Natural killer cell (primary cell): Measurements from ENCODE around the gene PRDM11. TPM values are rescaled to one million over a fixed set of nuclear protein-coding genes. Genes with fewer than 3 reads are reported as not detected.

Experiments
- ATAC-seq, 3 donors: fragments of 150-1000 bp in 2 of 3; fragments of 200-7000 bp in 1 of 3; cut with Tn5 transposase; 1 replicate in 1 of 3; 2 replicates in 2 of 3; pipeline ENCODE4 v1.10.0; 2021; ENCODE audit warnings: mild to moderate bottlenecking in 2 of 3, moderate library complexity in 2 of 3
- DNase-seq, 2 donors: peaks; one replicate each; pipeline versions ENCODE4 v3.0.0 to v3.0.0-alpha.2; 2013 to 2021; ENCODE audit warnings: mixed read lengths in 1 of 2
- H3K27ac ChIP-seq: one replicate; pipeline ENCODE4 v1.5.1; 2013; ENCODE audit warnings: mild to moderate bottlenecking, low read length
- H3K27me3 ChIP-seq: one replicate; pipeline ENCODE4 v1.6.1; 2013; ENCODE audit warnings: low read length; ENCODE audit not compliant: control insufficient read depth, insufficient read depth
- H3K36me3 ChIP-seq: one replicate; pipeline ENCODE4 v1.6.1; 2013; ENCODE audit warnings: low read length; ENCODE audit not compliant: control insufficient read depth, insufficient read depth
- H3K4me1 ChIP-seq: one replicate; pipeline ENCODE4 v1.6.1; 2013; ENCODE audit warnings: low read length; ENCODE audit not compliant: control insufficient read depth, insufficient read depth
- H3K4me3 ChIP-seq: one replicate; pipeline ENCODE4 v1.5.1; 2013; ENCODE audit warnings: low read length
- H3K9me3 ChIP-seq: one replicate; pipeline ENCODE4 v1.6.1; 2013; ENCODE audit warnings: low read length; ENCODE audit not compliant: control insufficient read depth, insufficient read depth
- H3K27ac Mint-ChIP-seq, 2 donors: one replicate each; pipeline ENCODE4 v1.8.0; 2022; ENCODE audit warnings: mild to moderate bottlenecking in 2 of 2, mixed read lengths in 2 of 2, moderate library complexity in 1 of 2
- H3K27me3 Mint-ChIP-seq, 2 donors: one replicate each; pipeline ENCODE4 v1.8.0; 2022; ENCODE audit warnings: low read depth in 2 of 2, mixed read lengths in 2 of 2
- H3K36me3 Mint-ChIP-seq: one replicate; pipeline ENCODE4 v1.8.0; 2022; ENCODE audit warnings: mixed read lengths
- H3K4me1 Mint-ChIP-seq, 2 donors: one replicate each; pipeline ENCODE4 v1.8.0; 2022; ENCODE audit warnings: mixed read lengths in 2 of 2
- H3K4me3 Mint-ChIP-seq: one replicate; pipeline ENCODE4 v1.8.0; 2022; ENCODE audit warnings: mild to moderate bottlenecking, moderate library complexity, mixed read lengths
- H3K9me3 Mint-ChIP-seq, 2 donors: one replicate each; pipeline ENCODE4 v1.8.0; 2022; ENCODE audit warnings: mixed read lengths in 2 of 2
- WGBS: methylation state at CpG from one replicate; pipeline ENCODE4 v1.1.7; 2013; ENCODE audit warnings: missing lambda C conversion rate; ENCODE audit not compliant: insufficient coverage; 5-methylcytosine and 5-hydroxymethylcytosine counted together
- intact Hi-C: fragments of 100-400 bp; cut with micrococcal nuclease; formaldehyde crosslinking; loops from one replicate; pipeline ENCODE4 v1.14.2; 2022
- total RNA-seq, 4 donors: library from RNA; stranded (reverse); fragments of 120-200 nt in 1 of 4; gene quantifications; one replicate each; pipeline versions ENCODE4 v1.2.3 to v1.2.4, GENCODE V29; 2013 to 2022
- TF ChIP-seq, protein P1 (sequence below): fragments of 200-600 bp; IDR thresholded peaks from one replicate; pipeline ENCODE4 v1.8.0; 2022; ENCODE audit warnings: antibody characterized with exemption

The PRDM11 gene
- total RNA-seq, 3 donors from 2014 or later (not counting 1 experiment from before 2014, with no cell fraction given) = 10.3 to 14.7 (median 13.7) TPM

DNA sequence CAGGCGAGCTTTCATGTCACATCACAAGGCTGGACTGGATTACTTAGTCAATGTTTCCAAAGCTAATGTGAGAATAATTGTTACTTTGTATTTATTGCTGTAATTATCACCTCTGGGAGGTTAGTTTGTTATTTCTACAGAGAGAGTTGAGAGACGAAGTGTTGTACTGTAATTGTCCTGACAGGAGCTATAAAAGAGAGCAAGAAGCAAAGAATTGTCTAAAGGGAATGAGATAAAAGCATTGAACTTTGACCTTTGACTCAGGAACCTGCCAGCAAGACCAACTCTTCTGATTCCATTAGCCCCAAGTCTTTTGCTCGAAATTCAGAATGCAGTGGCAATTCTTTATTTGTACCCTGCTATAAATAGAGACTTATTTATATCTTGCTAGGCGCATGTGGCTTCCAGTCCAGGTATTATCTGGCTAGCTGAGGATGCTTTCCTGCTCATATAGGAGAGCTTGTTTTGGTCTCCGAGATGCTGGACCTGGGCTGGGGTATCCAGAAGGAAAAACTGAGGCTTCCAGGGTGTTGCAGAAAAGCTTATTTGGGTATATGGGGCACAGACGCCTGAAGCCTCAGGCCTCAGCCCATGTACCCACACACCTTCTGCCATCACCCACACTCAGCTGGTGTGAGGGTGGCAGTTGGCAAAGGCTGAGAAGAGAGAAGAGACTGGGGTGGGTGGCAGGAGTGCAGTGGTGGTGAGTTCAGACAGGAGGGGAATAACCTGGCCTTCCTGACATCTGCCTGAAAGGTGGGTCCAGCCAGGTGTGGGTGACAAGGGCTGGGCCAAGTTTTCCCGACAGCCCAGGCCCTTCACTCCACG is 99.0 kb downstream of the PRDM11 start:
- no peak overlapping the region for H3K4me3 Mint-ChIP-seq
- Histone ChIP-seq H3K27ac (no peak overlapping the region), H3K27me3 (no peaks in the 10 kb centered on the region), H3K9me3 (no peaks in the 10 kb centered on the region), H3K4me1 (no peaks in the 10 kb centered on the region), H3K36me3 (no peaks in the 10 kb centered on the region), H3K4me3 (no peak overlapping the region)
- H3K27me3 Mint-ChIP-seq = peaks cover 0 to 9% of the 10 kb centered on the region in 2 donors
- TF ChIP-seq, protein P1, sequence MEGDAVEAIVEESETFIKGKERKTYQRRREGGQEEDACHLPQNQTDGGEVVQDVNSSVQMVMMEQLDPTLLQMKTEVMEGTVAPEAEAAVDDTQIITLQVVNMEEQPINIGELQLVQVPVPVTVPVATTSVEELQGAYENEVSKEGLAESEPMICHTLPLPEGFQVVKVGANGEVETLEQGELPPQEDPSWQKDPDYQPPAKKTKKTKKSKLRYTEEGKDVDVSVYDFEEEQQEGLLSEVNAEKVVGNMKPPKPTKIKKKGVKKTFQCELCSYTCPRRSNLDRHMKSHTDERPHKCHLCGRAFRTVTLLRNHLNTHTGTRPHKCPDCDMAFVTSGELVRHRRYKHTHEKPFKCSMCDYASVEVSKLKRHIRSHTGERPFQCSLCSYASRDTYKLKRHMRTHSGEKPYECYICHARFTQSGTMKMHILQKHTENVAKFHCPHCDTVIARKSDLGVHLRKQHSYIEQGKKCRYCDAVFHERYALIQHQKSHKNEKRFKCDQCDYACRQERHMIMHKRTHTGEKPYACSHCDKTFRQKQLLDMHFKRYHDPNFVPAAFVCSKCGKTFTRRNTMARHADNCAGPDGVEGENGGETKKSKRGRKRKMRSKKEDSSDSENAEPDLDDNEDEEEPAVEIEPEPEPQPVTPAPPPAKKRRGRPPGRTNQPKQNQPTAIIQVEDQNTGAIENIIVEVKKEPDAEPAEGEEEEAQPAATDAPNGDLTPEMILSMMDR = no peak
- intact Hi-C loops = no loop called here
- ATAC-seq (no peak), DNase-seq (no peak)
- no peak overlapping the region for H3K27ac Mint-ChIP-seq
- WGBS = 79% methylated on average over 7 of the region's 8 CpGs
- no peaks in the 10 kb centered on the region for H3K9me3 Mint-ChIP-seq
- H3K36me3 Mint-ChIP-seq = no peaks in the 10 kb centered on the region
- no peaks in the 10 kb centered on the region for H3K4me1 Mint-ChIP-seq

DNA sequence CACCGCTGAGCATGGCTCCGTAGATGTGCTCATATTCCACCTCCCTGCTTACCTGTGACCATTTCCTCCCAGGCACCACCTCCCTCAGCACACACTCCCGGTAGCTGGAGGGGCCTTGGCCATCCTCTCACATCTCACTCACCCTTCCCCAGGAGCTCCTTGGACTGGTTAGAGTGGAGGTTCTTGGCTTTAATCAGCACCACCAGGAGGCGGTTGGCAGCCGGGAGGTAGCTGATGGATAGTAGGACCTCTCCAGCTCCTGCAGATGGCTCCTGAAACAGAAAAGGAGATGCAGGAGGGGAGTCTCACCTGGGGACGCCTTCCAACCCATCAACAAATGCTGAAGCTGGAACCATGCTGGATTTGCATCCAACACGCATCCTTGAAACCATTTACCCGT is 99.8 kb downstream of the PRDM11 start:
- H3K36me3 ChIP-seq = no peaks in the 10 kb centered on the region
- H3K27ac ChIP-seq = no peak overlapping the region
- H3K4me1 ChIP-seq = no peaks in the 10 kb centered on the region
- no peaks in the 10 kb centered on the region for H3K9me3 ChIP-seq
- no peak for DNase-seq
- H3K27me3 Mint-ChIP-seq = peaks cover 0 to 10% of the 10 kb centered on the region in 2 donors
- intact Hi-C loops = no loop called here
- no peaks in the 10 kb centered on the region for H3K4me1 Mint-ChIP-seq
- H3K4me3 ChIP-seq = no peak overlapping the region
- H3K9me3 Mint-ChIP-seq = no peaks in the 10 kb centered on the region
- H3K27me3 ChIP-seq = no peaks in the 10 kb centered on the region
- H3K36me3 Mint-ChIP-seq = no peaks in the 10 kb centered on the region
- WGBS = 90% methylated on average over 7 of the region's 8 CpGs
- no peak for ATAC-seq
- TF ChIP-seq, protein P1 = no peak
- H3K4me3 Mint-ChIP-seq = no peak overlapping the region
- no peak overlapping the region for H3K27ac Mint-ChIP-seq

DNA sequence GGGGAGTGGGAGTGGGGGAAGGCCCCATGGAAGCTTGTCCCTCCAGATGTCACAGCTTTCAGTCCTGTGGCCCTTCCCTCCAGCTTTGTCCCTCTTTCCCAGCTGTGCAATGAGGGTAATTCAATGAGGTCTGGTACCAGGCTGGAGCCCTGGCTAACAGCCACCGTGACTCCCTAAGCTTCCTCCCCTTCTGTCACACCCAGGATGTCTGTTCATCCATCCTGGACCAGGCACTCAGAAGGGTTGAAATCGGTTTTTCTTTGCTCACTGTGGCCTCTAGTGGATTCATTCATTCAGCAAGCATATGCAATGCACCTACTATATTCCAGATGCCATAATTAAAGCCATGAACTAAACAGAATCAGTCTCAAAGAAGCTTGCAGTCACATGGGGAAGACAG is 101.0 kb downstream of the PRDM11 start:
- Histone ChIP-seq H3K36me3 (no peaks in the 10 kb centered on the region), H3K9me3 (no peaks in the 10 kb centered on the region), H3K4me1 (no peaks in the 10 kb centered on the region), H3K27ac (no peak overlapping the region), H3K4me3 (no peak overlapping the region), H3K27me3 (no peaks in the 10 kb centered on the region)
- 62% methylated on average over 2 of the region's 2 CpGs for WGBS
- TF ChIP-seq, protein P1 = no peak
- Mint-ChIP-seq H3K4me1 (no peaks in the 10 kb centered on the region), H3K27ac (no peak overlapping the region), H3K36me3 (no peaks in the 10 kb centered on the region), H3K4me3 (no peak overlapping the region), H3K27me3 (peaks cover 0 to 10% of the 10 kb centered on the region in 2 donors), H3K9me3 (no peaks in the 10 kb centered on the region)
- no peak for ATAC-seq
- no peak for DNase-seq
- intact Hi-C loops = no loop called here
